T1000 (cell line): ENCODE data around the gene SSR3.
A peak's percentile ranks its signal among the peaks of the same experiment; 100 is the strongest.
"Not testable (repeated sequence)": the region's sequence is repeated elsewhere in the genome, so short reads cannot be mapped to it uniquely, and the experiment has no call there.

Source experiments
- DNase-seq: peaks from one replicate; lab custom pipeline; 2025; ENCODE audit warnings: mixed read lengths; lab: John Stamatoyannopoulos, UW

The SSR3 gene

GRCh38 chr3:156554842-156555687 lies at the start of gene SSR3:
TSS of gene SSR3 (minus strand) at chr3:156555117. CDS start at chr3:156555089, 28 bp downstream.
- DNase-seq: peak; percentile 96

GRCh38 chr3:156604064-156604641 lies 49.2 kb upstream of the SSR3 start:
- no peak for DNase-seq

- DNase-seq: no peak
Observed at GRCh38 chr3:156603379-156604017, 48.6 kb upstream of the SSR3 start.

GRCh38 chr3:156602424-156602823 lies 47.5 kb upstream of the SSR3 start:
- no peak for DNase-seq

GRCh38 chr3:156601497-156601896 lies 46.6 kb upstream of the SSR3 start:
- DNase-seq: no peak

- DNase-seq: no peak
Observed at GRCh38 chr3:156600834-156601233, 45.9 kb upstream of the SSR3 start.

GRCh38 chr3:156599089-156599874 lies 44.4 kb upstream of the SSR3 start:
- DNase-seq: no peak

GRCh38 chr3:156598413-156598812 lies 43.5 kb upstream of the SSR3 start:
- no peak for DNase-seq

- DNase-seq: no peak
Observed at GRCh38 chr3:156594219-156594683, 39.3 kb upstream of the SSR3 start.

- DNase-seq: no peak
Observed at GRCh38 chr3:156593814-156594213, 38.9 kb upstream of the SSR3 start.

- not testable (repeated sequence) for DNase-seq
Observed at GRCh38 chr3:156589806-156590205, 34.9 kb upstream of the SSR3 start.

GRCh38 chr3:156587760-156588069 lies 32.8 kb upstream of the SSR3 start:
- DNase-seq: no peak

GRCh38 chr3:156586905-156587759 lies 32.2 kb upstream of the SSR3 start:
- DNase-seq: no peak

- DNase-seq: no peak
Observed at GRCh38 chr3:156583469-156583868, 28.6 kb upstream of the SSR3 start.

GRCh38 chr3:156582532-156583183 lies 27.7 kb upstream of the SSR3 start:
- DNase-seq: no peak

GRCh38 chr3:156581954-156582353 lies 27.0 kb upstream of the SSR3 start:
- no peak for DNase-seq

GRCh38 chr3:156581033-156581432 lies 26.1 kb upstream of the SSR3 start:
- no peak for DNase-seq

- DNase-seq: no peak
Observed at GRCh38 chr3:156579427-156579851, 24.5 kb upstream of the SSR3 start.

- DNase-seq: no peak
Observed at GRCh38 chr3:156577736-156578135, 22.8 kb upstream of the SSR3 start.

- DNase-seq: no peak
Observed at GRCh38 chr3:156576651-156577348, 21.9 kb upstream of the SSR3 start.
